Skin of body (tissue), 3 donors: ENCODE data around the gene MORN5. TPM values are rescaled to one million over a fixed set of nuclear protein-coding genes. Genes with fewer than 3 reads are reported as not detected.

Experiments used
- DNase-seq: peaks from one replicate; lab custom pipeline; 2025; lab: John Stamatoyannopoulos, UW
- small RNA-seq: library from RNA; depleted of rRNA; stranded (forward); fragments of <200 nt; gene quantifications from one replicate; pipeline ENCODE3, GENCODE V24; 2014; ENCODE audit warnings: low replicate concordance
- total RNA-seq: library from RNA; depleted of rRNA; stranded (reverse); fragments of >200 nt; gene quantifications from one replicate; pipeline ENCODE4 v1.2.3, GENCODE V29; 2014

The MORN5 gene
- total RNA-seq, 1 donor from 2014 or later: not detected

- no peak for DNase-seq
These were observed 69.1 kb downstream of the MORN5 start, which contains the start of gene LHX6 for GRCh38 chr9:122228568-122229484. Gene LHX6, minus strand, starts transcription at chr9:122228957. Its CDS starts 217 bp downstream, at chr9:122228740.

DNA sequence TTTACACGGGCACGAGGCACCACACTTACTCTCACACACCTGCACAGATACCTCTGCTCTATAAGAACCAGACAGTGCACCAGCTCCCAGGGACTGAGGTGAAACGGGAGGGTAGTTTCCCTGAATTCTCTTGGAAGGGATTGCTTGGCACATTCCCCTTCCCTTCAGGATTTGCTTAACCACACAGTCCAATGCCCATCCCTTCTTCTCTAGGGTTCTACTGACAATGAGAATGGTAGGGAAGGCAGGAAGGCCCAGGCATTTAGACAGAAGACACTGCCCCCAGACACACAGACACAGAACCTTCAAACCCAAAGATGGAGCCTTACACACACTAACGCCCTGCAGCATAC, 69.8 kb downstream of the MORN5 start:
- no peak for DNase-seq

GRCh38 chr9:122232796-122233306, 73.1 kb downstream of the MORN5 start:
- DNase-seq: no peak

DNA sequence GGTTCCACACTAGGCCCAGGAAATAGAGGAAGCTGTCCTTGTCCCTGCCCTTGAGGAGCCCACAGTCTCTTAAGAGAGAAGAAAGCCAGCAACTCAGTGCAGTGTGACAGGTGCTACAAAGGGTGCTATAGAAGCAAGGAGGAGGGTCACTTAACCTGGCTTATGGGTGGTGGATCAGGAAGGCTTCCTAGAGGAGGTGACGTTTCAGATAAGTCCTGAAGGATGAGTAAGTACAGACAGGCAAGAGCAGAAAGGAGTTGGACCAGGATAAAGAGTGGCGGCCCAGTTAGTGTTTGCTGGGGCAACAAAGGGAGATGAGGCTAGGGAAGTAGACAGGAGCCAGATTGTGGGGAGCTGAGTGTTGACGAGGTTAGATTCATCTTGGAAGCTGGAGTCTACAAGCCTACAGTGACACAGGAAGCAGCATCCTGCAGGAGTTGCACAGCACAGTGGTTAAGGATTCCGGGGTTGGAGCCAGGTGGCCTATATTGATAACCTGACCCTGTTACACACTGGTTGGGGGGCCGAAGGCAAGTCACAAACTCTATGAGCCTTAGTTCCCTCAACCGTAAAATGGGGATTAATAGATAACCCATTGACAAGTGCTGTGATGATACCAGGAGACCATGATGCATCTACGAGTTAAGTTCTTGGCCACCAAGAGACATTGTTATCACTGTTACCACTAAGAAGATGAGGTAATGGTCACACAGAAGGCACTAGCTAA, 74.5 kb downstream of the MORN5 start:
- no peak for DNase-seq

DNA sequence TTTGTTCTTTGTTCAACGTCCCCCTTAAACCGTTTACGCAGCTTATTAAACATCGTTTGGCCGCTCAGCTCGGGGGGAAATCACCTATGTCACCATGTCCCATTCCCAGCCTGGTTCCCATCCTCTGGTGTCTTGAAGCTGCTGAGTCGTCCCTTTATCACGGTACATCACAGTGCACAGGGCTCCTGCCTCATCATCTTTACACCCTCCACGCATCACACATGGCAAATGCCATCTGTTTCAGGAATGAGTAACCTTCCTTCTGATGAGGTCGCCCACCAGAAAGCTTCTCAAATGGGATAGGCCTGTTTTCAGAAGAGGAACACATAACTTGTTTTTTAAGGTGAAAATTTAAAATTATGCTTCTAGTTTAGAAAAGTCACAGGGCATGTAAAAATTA, 77.0 kb downstream of the MORN5 start:
- no peak for DNase-seq

DNA sequence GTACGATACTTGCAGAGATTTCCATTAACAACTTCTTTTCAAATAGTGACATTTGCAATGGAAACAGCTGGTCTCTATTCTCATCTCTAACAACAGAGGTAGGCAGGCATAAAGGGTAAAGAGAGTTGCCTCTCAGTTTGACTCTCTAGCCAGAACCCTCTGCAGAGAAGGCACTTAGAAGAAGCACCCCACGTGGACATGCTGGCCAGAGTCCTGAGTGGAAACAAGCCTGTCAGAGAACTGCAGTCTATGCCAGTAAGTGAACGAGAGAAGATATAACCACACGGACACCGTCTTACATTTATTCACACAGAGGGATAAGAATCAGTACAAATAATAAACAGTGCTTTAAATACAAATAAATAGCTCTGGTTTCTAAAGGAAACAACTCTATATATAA, 80.0 kb downstream of the MORN5 start:
- no peak for DNase-seq

DNA sequence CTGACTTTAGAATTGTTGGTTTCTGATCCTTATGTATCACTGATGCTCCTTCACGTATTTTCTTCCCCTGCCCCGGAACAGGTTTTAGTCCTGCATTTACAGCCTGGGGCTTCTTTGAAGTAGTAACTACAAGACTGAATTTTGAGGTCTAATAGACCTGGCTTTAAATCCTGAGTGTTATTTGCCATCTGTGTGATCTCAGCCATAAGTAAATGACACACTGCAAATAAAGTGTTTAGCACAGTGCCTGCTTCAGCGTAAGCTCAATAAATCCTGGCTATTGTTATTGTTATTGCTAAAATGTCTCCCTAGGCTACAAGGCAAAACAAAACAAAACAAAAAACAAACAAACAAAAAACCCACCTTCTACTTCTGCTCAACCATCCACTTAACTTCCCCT, 84.6 kb downstream of the MORN5 start:
- DNase-seq: no peak

DNA sequence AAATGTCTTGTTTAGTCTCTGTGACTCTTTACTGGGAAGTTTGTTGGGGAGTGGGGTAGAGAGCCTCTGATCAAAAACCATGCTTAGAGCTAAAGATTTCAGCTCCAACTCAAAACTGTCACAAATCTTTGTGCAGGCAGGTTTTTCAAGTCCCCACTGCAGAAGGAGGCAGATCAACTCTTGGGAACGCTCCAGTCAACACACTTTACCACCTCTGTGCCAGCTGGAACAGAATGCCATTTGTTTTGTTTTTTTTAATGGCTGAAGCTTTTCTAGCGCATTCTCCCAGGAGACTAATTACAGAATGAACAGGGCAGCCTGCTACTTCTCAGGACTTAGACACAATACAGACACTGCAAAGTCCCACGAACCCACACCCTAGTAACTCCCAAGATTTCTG, 87.0 kb downstream of the MORN5 start:
- DNase-seq: no peak

DNA sequence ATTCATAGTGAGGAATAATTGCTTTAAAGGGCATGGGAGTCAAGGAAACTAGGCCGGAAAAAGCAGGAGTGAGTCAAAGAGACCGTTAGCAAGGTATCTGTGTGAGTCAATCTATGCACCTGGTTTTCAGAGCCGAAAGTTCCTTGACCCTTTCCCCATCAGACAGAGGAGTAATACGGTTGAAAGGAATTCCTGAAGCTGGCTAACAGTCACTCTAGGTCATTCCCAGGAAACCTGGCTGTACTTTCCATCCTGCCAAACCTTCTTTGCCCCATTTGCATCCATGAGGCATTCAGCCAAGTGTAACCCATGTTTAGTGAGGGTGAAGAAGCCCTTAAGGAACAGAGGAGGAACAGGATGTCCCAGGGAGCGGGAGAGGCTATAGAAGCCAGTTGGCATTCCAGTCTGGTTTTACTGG, 88.7 kb downstream of the MORN5 start:
- DNase-seq: no peak

Small RNA genes lying within 50 kb of the gene (small RNA-seq; reads per million reads assigned to genes)
- gene MIR4478: not detected

Other genes with a start within 250 kb of the MORN5 start
- gene TTLL11, start 66.6 kb upstream of the MORN5 start, total RNA-seq: 6.7 TPM
- gene NDUFA8, start 129 bp upstream of the MORN5 start, total RNA-seq: 27.1 TPM
- 0.99 TPM for gene LHX6, start 69.0 kb downstream of the MORN5 start, total RNA-seq
- gene RBM18, start 104.9 kb downstream of the MORN5 start, total RNA-seq: 9.2 TPM
- 27.4 TPM for gene MRRF, start 105.0 kb downstream of the MORN5 start, total RNA-seq
- gene PTGS1, start 211.1 kb downstream of the MORN5 start, total RNA-seq: 4.7 TPM